Measurements from ENCODE around the gene SRSF8.

DNA sequence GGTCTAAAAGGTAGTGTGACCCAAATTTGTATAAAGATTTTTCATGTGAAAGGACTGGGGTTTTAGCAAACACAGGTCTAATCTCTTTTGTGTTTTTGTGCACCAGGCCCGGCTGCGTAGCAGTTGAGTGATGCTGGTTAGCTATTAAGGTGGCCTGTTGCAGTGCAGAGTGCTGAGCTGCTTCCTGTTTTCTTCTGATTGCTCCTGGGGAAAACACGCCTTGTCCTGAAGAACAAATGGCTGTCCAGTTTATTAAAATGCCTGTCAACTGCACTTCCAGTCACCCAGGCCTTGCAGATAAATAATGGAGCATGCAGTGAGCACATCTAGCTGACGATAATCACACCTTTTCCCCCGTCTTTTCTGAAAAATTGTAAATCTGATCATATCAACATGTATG lies 1.8 kb downstream of the SRSF8 start:
- TF ChIP-seq POLR2A (IDR thresholded peaks at IDR 0.05): peak; percentile 78 to 81
- TF ChIP-seq CTCF (IDR thresholded peaks at IDR 0.05): peak in 1 of 5 experiments; percentile 13
